ENCODE measurements around the gene ARL6IP5.
A peak's percentile ranks its signal among the peaks of the same experiment; 100 is the strongest.

Gene ARL6IP5, protein sequence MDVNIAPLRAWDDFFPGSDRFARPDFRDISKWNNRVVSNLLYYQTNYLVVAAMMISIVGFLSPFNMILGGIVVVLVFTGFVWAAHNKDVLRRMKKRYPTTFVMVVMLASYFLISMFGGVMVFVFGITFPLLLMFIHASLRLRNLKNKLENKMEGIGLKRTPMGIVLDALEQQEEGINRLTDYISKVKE

DNA sequence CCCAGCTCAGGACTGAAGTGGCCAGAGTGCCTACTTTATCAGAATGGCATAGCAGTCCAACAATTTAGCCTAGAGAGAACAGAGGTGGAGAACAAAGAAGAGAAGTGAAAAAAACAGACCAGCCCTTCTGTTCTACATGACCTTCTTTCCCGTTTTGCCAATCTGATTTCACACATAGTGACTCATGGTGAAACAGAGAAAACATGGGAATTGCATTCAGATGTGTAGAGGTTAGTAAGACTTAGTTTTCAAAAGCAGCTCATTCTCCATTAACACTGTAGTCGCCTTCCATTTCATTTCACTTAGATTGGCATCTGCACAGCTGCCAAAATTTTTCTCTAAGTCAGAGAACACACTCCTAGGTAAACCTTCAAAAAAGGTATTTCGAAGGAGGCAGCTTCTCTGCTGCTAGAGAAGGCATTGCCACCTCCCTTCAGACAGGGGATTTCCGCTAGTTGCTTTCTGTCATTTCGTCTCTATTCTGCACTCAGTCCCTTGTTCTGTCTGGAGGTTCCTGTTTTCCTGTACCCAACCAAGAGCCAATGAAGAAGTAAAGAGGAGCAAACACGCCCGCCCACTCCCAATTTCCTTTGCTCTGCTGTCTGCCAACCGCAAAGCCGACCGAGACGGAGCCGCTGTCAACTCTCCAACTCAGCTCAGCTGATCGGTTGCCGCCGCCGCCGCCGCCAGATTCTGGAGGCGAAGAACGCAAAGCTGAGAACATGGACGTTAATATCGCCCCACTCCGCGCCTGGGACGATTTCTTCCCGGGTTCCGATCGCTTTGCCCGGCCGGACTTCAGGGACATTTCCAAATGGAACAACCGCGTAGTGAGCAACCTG, at the start of gene ARL6IP5:
TSS of gene ARL6IP5 (plus strand) at position 612 of the 842 bp plus-strand sequence. CDS start at position 723, 111 bp downstream.
- peak; percentile 98 for DNase-seq

DNA sequence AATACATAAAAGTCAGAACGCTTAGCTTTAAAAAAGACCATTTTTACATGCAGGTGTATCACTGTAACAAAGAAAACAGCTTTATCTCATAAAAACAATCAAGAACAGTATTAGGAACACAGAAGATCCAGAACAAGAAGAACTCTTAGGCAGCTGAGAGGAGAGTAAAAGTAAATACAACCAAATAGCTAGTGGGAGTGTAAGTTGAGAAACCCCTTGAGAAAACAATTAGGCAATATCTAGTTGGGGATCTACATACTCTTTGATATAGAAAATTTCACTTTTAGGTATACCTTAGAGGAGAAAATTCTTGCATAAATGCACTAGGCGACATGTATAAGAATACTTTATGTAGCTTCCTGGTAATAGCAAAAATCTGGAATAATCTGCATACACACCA, 40.1 kb upstream of the ARL6IP5 start:
- DNase-seq, result no peak

DNA sequence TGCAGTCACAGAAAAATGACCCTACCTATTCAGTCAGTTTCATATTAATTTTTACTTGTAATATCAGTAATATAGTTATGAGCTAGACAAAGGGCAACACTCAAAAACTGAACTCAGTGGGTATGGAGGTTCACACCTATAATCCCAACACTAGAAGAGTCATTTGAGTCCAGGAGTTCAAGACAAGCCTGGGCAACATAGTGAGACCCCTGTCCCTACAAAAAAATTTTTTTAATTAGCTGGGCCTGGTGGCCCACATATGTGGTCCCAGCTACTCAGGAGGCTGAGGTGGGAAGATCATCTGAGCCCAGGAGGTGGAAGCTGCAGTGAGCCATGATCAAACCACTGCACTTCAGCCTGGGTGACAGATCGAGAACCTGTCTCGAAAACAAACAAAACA, 35.7 kb upstream of the ARL6IP5 start:
- DNase-seq, result no peak

DNA sequence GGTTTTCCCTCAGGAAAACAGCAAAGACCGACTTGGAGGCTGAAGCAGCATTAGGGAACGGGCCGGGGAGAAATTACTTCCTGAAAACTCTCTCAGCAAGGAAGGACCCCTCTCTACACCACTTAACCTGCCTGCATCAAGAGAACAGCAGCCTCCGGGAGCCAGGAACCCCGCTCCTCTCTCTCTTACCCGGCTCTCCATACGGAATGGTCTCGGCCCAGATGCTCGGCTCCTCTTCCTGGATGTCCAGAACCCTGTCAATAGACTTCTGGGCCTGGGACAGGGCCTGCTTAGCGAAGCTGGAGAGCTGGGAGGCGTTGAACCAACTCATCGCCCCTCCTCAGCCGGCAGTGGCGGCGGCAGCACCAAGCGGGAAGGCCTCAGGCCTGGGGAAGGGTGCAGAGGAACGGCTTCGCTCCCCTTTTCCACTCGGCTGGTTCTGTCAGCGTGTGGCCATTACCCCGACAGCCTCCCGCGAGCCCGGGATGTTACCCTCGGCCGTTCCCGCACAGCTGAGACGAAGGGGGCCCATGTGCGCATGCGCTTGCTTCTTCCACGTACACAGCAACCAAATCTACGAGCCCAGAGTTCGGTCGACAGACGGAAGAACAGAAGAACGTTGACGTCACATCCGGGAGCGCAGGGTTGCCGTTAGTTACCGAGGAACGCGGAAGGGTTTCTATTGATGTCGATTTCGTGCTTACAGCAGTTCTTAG, 32.8 kb upstream of the ARL6IP5 start, which contains the start of gene TMF1:
TSS of gene TMF1 (minus strand) at position 578 of the 716 bp plus-strand sequence. CDS start at position 331, 247 bp downstream.
- DNase-seq, result no peak

DNA sequence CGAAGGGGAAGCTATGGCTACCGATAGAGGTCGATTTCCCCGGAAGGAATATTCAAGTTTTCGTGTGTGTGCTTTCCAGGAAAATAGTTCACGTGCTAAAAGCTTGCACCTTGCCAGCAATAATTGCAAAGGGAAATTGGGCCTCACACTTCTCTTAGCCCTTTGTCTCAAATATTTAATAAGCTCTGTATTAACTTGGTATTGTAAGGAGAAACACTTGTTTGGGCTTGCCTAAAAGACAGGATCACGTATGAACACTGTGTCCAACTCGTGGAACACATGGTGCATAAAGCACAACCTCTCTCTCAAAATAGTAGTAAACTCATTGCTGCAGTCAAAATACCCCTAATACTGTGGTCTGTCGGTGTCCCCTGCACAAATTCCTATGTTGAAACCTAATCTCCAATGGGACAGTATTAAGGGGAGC, 32.3 kb upstream of the ARL6IP5 start:
- DNase-seq, result no peak

DNA sequence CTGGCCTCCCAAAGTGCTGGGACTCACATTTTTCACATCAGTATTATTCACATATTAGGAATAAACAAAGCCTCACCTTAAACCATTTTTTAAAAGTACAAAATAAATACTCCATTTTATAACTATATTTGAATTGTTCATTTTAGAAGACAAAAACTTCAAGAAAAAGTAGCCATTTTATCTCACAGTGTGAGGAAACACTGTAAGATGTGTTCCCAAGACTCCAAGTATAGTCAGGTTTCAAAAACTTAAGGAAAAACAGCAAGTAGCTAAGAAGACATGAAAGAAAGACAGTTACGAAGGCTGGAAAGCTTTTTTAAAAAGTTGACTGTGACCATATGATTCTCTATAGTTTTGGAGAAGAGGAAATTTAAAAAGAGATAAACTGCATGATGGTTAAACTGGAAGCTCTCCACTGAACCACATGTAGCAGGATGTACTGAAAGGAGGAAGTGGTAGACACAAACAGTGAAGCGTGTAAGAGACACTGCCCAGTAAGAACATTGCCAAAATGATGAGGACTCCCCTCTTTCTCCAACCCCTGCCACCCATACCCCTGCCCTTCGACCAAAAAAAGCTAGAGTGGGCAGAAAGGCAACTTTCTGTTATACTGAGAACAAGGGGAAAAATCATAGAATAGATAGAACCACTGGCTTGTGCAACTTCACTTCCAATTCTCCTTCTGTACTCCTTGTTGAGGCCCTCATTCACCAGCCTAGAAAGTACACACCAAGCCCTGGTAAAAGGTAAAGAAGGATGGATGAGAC, 26.4 kb upstream of the ARL6IP5 start:
- DNase-seq, result peak; percentile 81

DNA sequence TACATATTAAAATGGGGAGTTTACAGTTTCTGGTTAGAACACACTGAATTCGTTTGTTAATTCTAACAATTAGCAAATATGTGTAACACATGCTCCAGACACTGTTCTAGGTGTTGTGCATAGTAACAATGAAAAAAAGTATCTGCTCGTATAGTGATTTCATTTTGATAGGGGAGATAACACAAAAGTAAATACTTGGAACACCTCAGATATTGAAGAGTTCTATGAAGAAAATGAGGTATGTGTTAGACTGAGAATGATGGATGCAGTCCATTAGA, 25.9 kb upstream of the ARL6IP5 start:
- DNase-seq, result no peak

DNA sequence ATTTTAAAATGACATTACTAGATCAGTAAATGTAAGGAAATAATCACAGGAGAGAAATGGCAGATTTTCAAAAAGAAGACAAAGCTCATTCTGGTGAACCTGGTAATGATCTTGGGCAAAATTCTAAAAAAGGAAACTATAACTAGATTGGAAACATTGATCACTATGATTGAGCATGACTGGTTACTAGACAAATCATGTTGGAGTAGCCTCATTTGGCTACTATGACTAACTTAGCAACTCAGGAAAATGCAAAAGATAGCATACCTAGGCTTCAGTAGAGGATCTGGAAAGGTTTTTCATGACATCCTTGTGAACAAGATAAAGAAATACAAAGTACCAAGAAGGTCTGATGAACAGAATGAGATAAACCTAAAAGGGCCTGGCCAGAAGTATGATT, 25.0 kb upstream of the ARL6IP5 start:
- DNase-seq, result no peak

DNA sequence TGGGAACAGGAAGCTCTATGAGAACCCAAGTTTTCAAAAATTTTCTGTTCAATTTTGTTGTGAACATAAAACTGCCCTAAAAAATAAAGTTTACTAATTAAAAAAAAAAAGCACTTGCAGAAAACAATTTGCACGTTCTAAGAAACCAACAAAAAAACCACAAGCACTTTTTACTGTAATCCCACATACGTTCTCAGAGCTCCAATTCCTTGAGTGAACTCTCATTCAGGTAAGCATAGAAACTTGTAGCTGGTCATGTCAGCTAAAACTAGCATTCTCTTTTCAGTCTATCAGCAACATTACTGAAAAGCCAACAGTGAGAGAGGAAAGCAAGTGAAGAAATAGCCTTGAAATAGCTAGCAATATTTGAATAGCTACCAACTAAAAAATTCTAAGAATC, 21.1 kb upstream of the ARL6IP5 start:
- DNase-seq, result no peak

DNA sequence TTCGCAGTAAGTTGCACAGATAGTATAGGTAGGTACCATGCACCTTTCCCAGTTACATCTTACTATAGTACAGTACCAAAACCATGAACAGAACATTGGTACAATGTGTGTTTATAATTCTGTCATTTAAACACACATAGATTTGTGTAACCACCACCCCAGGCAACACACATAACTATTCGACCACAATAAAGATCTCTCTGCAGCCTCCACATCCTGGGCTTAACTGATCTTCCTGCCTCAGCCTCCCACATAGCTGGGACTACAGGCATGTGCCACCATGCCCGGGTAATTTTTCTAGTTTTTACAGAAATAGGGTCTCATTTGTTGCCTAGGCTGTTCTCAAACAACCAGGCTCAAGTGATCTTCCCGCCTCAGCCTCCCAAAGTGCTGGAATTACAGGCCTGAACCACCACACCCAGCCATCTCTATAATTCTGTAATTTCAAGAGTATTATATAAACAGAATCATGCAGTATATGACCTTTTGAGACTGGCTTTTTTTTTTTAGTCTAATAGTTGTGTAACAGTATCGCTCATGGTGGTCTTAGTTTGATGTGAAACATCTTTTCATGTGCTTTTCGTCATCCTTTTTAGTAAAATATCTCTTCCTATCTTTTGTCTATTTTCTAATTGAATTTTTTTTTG, 19.3 kb upstream of the ARL6IP5 start:
- DNase-seq, result no peak

DNA sequence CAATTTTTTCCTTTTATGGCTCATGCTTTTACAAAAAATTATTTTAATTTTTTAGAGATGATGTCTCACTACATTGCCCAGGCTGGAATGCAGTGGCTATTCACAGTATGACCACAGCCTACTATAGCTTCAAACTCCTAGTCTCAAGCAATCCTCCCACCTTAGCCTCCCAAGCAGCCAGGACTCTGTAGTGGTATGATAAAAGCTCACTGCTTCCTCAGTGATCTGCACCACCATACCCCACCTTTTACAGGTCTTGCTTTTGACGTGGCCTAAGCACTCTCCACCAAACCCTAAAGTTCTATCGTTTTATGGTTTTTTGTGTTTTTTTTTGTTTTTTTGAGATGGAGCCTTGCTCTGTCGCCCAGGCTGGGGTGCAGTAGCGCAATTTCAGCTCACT, 18.6 kb upstream of the ARL6IP5 start:
- no peak for DNase-seq

DNA sequence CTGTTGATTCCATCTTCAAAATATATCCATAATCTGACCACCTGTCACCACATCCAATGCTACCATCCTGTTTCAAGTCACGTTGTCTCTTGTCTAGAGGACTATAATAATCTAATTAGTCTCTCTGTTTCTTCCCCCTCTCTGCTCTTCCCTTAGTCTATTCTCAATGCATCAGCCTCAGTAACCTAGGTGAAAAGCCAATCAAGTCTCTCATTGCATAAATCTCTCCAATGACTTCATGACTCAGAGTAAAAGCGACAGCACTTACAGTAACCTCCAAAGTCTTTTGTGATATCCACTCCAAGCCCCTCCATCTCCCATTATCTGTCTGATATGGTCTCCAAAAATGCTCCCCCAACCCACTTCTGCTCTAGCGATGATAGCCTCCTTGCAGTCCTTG, 11.8 kb upstream of the ARL6IP5 start:
- no peak for DNase-seq

DNA sequence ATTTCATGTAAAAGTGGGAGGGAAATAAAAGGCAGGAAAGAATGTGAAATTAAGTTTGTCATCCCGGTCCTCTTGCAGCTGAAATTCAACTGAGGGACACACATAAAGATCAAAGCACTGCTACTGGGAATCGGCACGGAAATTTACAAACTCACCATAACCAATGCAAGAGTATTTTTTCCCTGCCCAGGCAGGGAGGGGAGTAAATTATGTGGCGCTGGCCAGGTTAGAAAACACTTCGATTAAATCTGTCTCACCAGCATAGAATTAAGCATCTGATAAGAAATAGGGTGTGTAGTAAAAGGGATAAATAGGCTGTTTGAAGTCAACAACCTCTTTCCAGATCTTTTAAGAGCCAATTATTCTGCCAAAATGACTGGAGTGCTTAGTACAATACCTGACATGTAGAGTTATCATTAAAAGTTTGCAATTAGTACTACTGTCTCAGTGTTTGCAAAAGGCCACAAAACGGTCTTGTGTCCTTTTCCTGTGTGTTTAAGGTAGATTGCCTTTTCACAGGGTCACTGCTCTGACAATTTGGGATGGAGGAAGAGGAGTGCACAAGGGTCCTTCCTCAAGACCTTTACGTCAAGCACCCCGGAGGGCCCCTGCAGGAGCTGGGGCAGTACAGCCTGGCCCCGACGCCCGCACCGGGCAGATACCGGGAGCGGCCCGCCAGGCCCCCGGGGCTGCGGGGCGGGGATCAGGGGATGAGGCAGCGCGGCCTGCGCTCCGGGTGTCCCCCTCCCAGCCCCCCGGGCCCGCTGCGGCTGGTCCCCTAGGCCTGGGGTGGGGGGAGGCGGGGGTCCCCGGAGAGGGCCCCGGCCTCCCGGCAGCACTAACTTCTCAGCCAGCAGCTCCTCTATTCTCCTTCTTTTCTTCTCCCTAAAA, 5.2 kb upstream of the ARL6IP5 start:
- no peak for DNase-seq

DNA sequence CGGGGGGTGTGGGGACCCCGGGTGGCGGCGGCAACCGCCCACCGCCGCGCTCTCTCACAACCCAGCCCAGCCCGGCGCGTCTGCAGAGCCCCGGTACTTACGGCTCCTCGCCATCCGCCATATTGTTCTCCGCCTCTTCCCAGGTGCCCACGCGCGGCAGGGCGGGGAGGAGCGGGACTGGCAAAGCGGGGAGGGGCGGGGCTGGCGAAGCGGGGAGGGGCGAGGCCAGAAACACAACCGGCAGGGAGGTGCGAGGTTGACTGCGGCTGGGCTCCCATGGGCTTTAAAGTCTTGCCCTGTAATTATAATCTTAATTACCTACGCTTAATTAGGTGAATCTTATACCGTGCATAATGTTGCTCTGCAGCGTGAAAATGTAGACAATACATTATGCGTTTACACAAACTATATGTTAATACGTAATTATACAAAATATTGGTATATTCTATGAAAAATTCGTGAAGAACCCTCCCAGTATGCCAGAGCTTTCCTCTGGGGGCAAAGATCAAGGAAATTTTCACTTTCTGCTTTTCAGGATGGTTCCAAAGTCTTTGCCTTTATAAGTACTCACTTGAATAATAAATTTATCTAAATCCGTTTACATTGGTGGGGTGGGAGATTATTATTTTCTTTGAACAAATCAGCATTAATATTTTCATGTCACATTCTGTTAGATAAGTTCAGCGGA, 4.4 kb upstream of the ARL6IP5 start, which contains the start of gene UBA3:
TSS of gene UBA3 (minus strand) at position 133 of the 688 bp plus-strand sequence. CDS start at position 121, 12 bp downstream.
- DNase-seq, result peak; percentile 76

DNA sequence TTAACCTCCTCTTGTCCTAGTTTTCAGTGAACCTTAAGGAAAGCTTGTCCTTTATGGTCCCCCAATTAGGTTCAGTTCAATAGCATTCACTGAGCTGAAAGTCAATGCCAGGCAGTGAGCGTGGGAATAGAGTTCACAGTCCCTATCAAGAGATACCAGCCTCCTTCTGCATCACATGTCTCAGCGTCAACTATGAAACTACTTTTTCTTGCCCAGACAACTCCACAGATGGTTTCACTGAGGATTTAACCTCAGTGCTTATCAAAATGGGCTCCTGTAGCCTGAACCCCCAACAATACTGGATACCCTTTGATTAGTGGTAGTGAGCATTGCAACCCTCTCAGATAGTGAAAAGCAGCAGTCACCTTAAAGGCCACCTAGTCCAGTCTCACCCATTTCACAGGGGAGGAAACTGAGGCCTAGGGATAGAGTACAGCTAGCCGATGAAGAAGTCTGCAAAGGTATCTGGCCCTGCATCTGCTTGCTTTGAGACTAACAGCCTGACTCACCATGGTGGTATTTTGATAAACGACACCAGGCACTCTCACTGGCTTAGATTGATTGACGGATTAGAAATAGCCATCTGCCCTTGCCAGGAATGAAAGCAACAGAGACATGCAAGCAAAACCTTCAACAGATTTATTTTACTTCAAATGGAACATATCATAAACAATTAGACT, 3.0 kb upstream of the ARL6IP5 start:
- no peak for DNase-seq

DNA sequence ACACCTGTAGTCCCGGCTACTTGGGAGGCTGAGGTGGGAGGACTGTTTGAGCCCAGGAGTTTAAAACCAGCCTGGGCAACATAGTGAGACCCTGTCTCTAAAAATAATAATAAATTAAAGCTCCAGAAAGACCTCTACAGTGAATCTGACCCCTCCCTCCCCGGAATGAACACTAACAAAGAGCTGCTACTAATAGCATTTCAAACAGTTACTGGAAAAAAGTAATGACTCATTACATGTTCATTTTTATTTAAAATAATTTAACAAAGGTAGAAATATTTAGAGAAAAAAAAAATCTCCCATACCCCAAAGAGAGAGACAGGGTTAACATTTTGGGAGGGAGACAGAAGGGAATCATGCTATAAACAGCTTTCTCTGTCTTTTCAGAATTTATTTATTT, 2.4 kb upstream of the ARL6IP5 start:
- DNase-seq, result no peak

DNA sequence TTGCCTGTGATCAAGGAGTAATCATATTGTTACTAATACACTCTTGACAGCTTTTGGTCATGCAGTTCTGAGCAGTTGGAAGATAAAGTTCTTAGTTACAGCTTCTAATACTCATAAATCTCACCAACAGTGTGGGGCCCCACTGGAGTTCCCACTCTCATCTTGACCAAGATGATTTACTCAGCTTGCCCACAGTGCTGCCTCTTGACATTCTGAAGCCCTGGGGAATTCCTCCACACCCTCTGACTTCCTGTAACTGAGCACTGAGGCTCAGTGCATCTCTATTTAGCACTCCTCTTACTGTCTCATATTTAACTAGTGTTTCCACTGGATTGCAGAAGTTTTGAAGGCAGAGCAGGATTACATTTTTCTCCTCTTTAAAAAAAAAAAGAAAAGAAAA, 1.9 kb upstream of the ARL6IP5 start:
- peak; percentile 90 for DNase-seq

DNA sequence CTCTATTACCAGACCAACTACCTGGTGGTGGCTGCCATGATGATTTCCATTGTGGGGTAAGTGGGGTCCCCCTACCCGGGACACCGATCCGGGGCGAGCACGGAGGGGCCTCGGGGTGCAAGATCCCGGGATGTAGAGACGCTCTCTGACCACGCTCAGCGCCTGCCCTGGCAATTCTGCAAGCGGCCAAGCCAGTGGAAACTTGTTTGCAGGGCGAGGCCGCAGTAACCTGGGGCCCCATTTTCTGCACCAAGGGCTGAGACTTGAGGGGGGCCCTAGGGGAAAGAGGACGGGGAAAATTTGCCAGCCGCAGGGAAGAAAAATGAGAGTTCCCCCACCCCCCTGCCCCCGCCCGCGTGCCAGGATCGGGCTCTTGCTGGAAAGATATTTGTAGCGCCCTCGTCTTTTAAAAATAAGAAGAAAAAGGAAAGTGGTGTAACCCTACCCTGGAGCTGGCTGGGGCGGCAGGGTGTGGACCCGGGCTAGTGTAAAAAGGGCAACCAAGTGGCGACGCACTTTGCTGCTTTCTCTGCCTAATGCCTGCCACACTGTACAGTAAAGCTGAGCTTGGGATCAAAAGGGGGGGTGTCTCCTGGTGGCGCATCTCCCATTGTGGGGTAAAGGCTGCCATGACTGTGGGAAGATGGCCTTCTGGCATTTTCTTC, 563 bp downstream of the ARL6IP5 start:
- no peak for DNase-seq

Data from MV-4-11 (cell line).